Measurements from ENCODE around the gene PAPOLA.

PAPOLA gene

GRCh38 chr14:96586921-96587822, 85.0 kb downstream of the PAPOLA start:
- DNase-seq: no peak

- no peak for DNase-seq
Measured at GRCh38 chr14:96587823-96588385, 85.7 kb downstream of the PAPOLA start.

- DNase-seq: no peak
Measured at GRCh38 chr14:96588410-96589257, 86.5 kb downstream of the PAPOLA start.

GRCh38 chr14:96589577-96589976, 87.4 kb downstream of the PAPOLA start:
- DNase-seq: no peak

- no peak for DNase-seq
Measured at GRCh38 chr14:96590190-96590864, 88.1 kb downstream of the PAPOLA start.

GRCh38 chr14:96592591-96593386, 90.6 kb downstream of the PAPOLA start:
- DNase-seq: peak; percentile 41

GRCh38 chr14:96594961-96595360, 92.8 kb downstream of the PAPOLA start:
- no peak for DNase-seq

- no peak for DNase-seq
Measured at GRCh38 chr14:96597680-96598079, 95.5 kb downstream of the PAPOLA start.

- no peak for DNase-seq
Measured at GRCh38 chr14:96598332-96598928, 96.2 kb downstream of the PAPOLA start.

GRCh38 chr14:96599076-96599475, 96.9 kb downstream of the PAPOLA start:
- no peak for DNase-seq

GRCh38 chr14:96602186-96602585, 100.0 kb downstream of the PAPOLA start:
- no peak for DNase-seq

GRCh38 chr14:96603350-96604255, 101.4 kb downstream of the PAPOLA start:
- no peak for DNase-seq

GRCh38 chr14:96614481-96614881, 112.3 kb downstream of the PAPOLA start:
- DNase-seq: no peak

GRCh38 chr14:96616161-96616721, 114.1 kb downstream of the PAPOLA start:
- no peak for DNase-seq
